Fibroblast of lung (primary cell): ENCODE data around the gene ELK3. TPM values are rescaled to one million over a fixed set of nuclear protein-coding genes. Genes with fewer than 3 reads are reported as not detected.

Experiments used
- DNase-seq, 2 donors: peaks; one replicate each; pipeline versions ENCODE4 v3.0.0 to v3.0.0-alpha.2; 2010; ENCODE audit warnings: low read depth in 2 of 2
- H2AFZ ChIP-seq: 2 replicates; pipeline ENCODE4 v1.5.1; 2012; ENCODE audit warnings: low read length, control low read depth, inconsistent platforms
- H3K27ac ChIP-seq: 2 replicates; pipeline ENCODE4 v1.5.1; 2011; ENCODE audit warnings: low read length, control low read depth; ENCODE audit not compliant: insufficient read depth
- H3K27me3 ChIP-seq: 2 replicates; pipeline ENCODE4 v1.5.1; 2011; ENCODE audit warnings: mild to moderate bottlenecking, low read length; ENCODE audit not compliant: control insufficient read depth, insufficient read depth
- H3K36me3 ChIP-seq: 2 replicates; pipeline ENCODE4 v1.5.1; 2011; ENCODE audit warnings: low read length; ENCODE audit not compliant: control insufficient read depth, insufficient read depth
- H3K4me1 ChIP-seq: 2 replicates; pipeline ENCODE4 v1.5.1; 2011; ENCODE audit warnings: low read length; ENCODE audit not compliant: control insufficient read depth, insufficient read depth; ENCODE audit errors: extremely low read depth
- H3K4me2 ChIP-seq: 2 replicates; pipeline ENCODE4 v1.5.1; 2011; ENCODE audit warnings: low read length, control low read depth; ENCODE audit not compliant: insufficient read depth; ENCODE audit errors: extremely low read depth
- H3K4me3 ChIP-seq, 4 experiments: fragments of 200-600 bp in 1 of 4; sonication (generic) in 1 of 4; replicated peaks in 1 of 4; 2 replicates each; pipeline ENCODE4 v1.5.1; 2011 to 2016; ENCODE audit warnings: low read length in 4 of 4, low read depth in 3 of 4, mild to moderate bottlenecking in 3 of 4, control low read depth in 2 of 4, inconsistent platforms in 1 of 4, mixed read lengths in 1 of 4; ENCODE audit not compliant: insufficient read depth in 1 of 4; ENCODE audit errors: control extremely low read depth in 1 of 4
- H3K79me2 ChIP-seq: 2 replicates; pipeline ENCODE4 v1.5.1; 2012; ENCODE audit warnings: mild to moderate bottlenecking, low read length, inconsistent platforms; ENCODE audit not compliant: control insufficient read depth, insufficient read depth
- H3K9ac ChIP-seq: 2 replicates; pipeline ENCODE4 v1.5.1; 2011; ENCODE audit warnings: mild to moderate bottlenecking, low read length, control low read depth; ENCODE audit not compliant: insufficient read depth
- H3K9me3 ChIP-seq: 2 replicates; pipeline ENCODE4 v1.5.1; 2012; ENCODE audit warnings: low read depth, low read length; ENCODE audit not compliant: control insufficient read depth, insufficient read depth
- H4K20me1 ChIP-seq: 2 replicates; pipeline ENCODE4 v1.5.1; 2011; ENCODE audit warnings: low read length; ENCODE audit not compliant: control insufficient read depth, insufficient read depth; ENCODE audit errors: extremely low read depth
- CTCF ChIP-seq, 2 donors: IDR thresholded peaks in 1 of 2; conservative IDR thresholded peaks in 1 of 2; 1 replicate in 1 of 2; 2 replicates in 1 of 2; pipeline ENCODE4 v1.5.1; 2011 to 2012; ENCODE audit warnings: low read length in 2 of 2, control low read depth in 1 of 2, inconsistent platforms in 1 of 2, low read depth in 1 of 2, mild to moderate bottlenecking in 1 of 2
- EZH2 ChIP-seq: IDR thresholded peaks from 2 replicates; pipeline ENCODE4 v1.5.1; 2012; ENCODE audit warnings: low read length, control low read depth, mild to moderate bottlenecking; ENCODE audit errors: missing control alignments
- polyA plus RNA-seq, 2 donors: library from polyadenylated mRNA; depleted of rRNA in 1 of 2; stranded (reverse) in 1 of 2; unstranded in 1 of 2; fragments of >200 nt; gene quantifications; 2 replicates each; pipeline ENCODE4 v1.2.1, GENCODE V29; 2011 to 2012; ENCODE audit warnings: missing spikeins in 1 of 2
- total RNA-seq: library from RNA; depleted of rRNA; stranded (reverse); fragments of >200 nt; gene quantifications from 2 replicates; pipeline ENCODE4 v1.2.1, GENCODE V29; 2014

The ELK3 gene
- total and polyA plus RNA-seq, 2 donors (not counting 1 experiment from before 2014, with no cell fraction given): 14.7 to 27.9 TPM

- TF ChIP-seq EZH2: no peak
- TF ChIP-seq CTCF (conservative IDR thresholded peaks at IDR 0.05 in 1 of 2, IDR thresholded peaks at IDR 0.05 in 1 of 2; ENCODE audit: low read depth in 1 of 2, low read length in 2 of 2): no peak
- Histone ChIP-seq H3K4me2 (peak overlapping the region; percentile 86), H3K79me2 (peaks cover 41% of the 10 kb centered on the region), H4K20me1 (no peaks in the 10 kb centered on the region), H3K9ac (peak overlapping the region; percentile 67), H3K36me3 (no peaks in the 10 kb centered on the region), H3K27me3 (no peaks in the 10 kb centered on the region), H2AFZ (no peak overlapping the region), H3K4me3 (peak overlapping the region; percentile 69 to 94 (median 84)), H3K4me1 (peaks cover 12% of the 10 kb centered on the region), H3K27ac (peak overlapping the region; percentile 98), H3K9me3 (no peaks in the 10 kb centered on the region)
- peak; percentile 57 to 89 for DNase-seq
Observed at GRCh38 chr12:96195845-96196451, 1.8 kb downstream of the ELK3 start.

- DNase-seq: peak; percentile 54 to 57
- peaks cover 49% of the 10 kb centered on the region for H3K79me2 ChIP-seq
- no peak overlapping the region for H3K9ac ChIP-seq
- H3K27me3 ChIP-seq: no peaks in the 10 kb centered on the region
- H3K27ac ChIP-seq: peak overlapping the region; percentile 98
- peaks cover 12% of the 10 kb centered on the region for H3K4me1 ChIP-seq
- no peaks in the 10 kb centered on the region for H3K9me3 ChIP-seq
- peak overlapping the region; percentile 69 to 94 (median 84) for H3K4me3 ChIP-seq
- no peaks in the 10 kb centered on the region for H3K36me3 ChIP-seq
- peak overlapping the region; percentile 86 for H3K4me2 ChIP-seq
- TF ChIP-seq CTCF (conservative IDR thresholded peaks at IDR 0.05 in 1 of 2, IDR thresholded peaks at IDR 0.05 in 1 of 2; ENCODE audit: low read depth in 1 of 2, low read length in 2 of 2) (no peak), EZH2 (no peak)
- H2AFZ ChIP-seq: no peak overlapping the region
- H4K20me1 ChIP-seq: no peaks in the 10 kb centered on the region
Observed at GRCh38 chr12:96196781-96197180, 2.6 kb downstream of the ELK3 start.

GRCh38 chr12:96197503-96198272 is 3.5 kb downstream of the ELK3 start:
- Histone ChIP-seq H3K9me3 (no peaks in the 10 kb centered on the region), H3K27me3 (no peaks in the 10 kb centered on the region), H3K27ac (peak overlapping the region; percentile 98), H3K79me2 (peaks cover 58% of the 10 kb centered on the region), H3K4me2 (peak overlapping the region; percentile 60), H4K20me1 (no peaks in the 10 kb centered on the region), H3K9ac (no peak overlapping the region), H2AFZ (no peak overlapping the region), H3K4me1 (peaks cover 12% of the 10 kb centered on the region), H3K4me3 (peak overlapping the region in 2 of 4 experiments; percentile 92 to 94), H3K36me3 (no peaks in the 10 kb centered on the region)
- TF ChIP-seq EZH2: no peak
- no peak for TF ChIP-seq CTCF (conservative IDR thresholded peaks at IDR 0.05 in 1 of 2, IDR thresholded peaks at IDR 0.05 in 1 of 2; ENCODE audit: low read depth in 1 of 2, low read length in 2 of 2)
- peak; percentile 96 to 97 for DNase-seq
